Stimulated activated naive CD8-positive, alpha-beta T cell treated with anti-CD3 and anti-CD28 coated beads, Interleukin-15, amount 100 ng/mL, for 72 hours (primary cell): ENCODE results near the gene NCK2.

Source experiments
- ATAC-seq: fragments of 150-1000 bp; cut with Tn5 transposase; 2 replicates; pipeline ENCODE4 v1.10.0; 2021; ENCODE audit warnings: mild to moderate bottlenecking, moderate library complexity
- DNase-seq, 2 donors: peaks; one replicate each; pipeline ENCODE4 v3.0.0; 2021 to 2022
- H3K27ac Mint-ChIP-seq, 2 donors: one replicate each; pipeline ENCODE4 v1.8.0; 2022; ENCODE audit warnings: mild to moderate bottlenecking in 2 of 2, mixed read lengths in 2 of 2, moderate library complexity in 2 of 2
- H3K27me3 Mint-ChIP-seq: one replicate; pipeline ENCODE4 v1.8.0; 2022; ENCODE audit warnings: mixed read lengths
- H3K4me1 Mint-ChIP-seq: one replicate; pipeline ENCODE4 v1.8.0; 2022; ENCODE audit warnings: mild to moderate bottlenecking, mixed read lengths
- H3K4me3 Mint-ChIP-seq, 2 donors: one replicate each; pipeline ENCODE4 v1.8.0; 2022; ENCODE audit warnings: mild to moderate bottlenecking in 2 of 2, mixed read lengths in 2 of 2, moderate library complexity in 1 of 2
- H3K9me3 Mint-ChIP-seq, 2 donors: one replicate each; pipeline ENCODE4 v1.8.0; 2022; ENCODE audit warnings: mixed read lengths in 2 of 2

Gene NCK2

GRCh38 chr2:105774781-105775337, 30.1 kb downstream of the NCK2 start:
- H3K27ac Mint-ChIP-seq = peak overlapping the region; percentile 89 to 91
- ATAC-seq = peak; percentile 2
- H3K4me3 Mint-ChIP-seq = peak overlapping the region; percentile 48 to 85
- peaks cover 99% of the 10 kb centered on the region for H3K4me1 Mint-ChIP-seq
- DNase-seq = no peak
- H3K27me3 Mint-ChIP-seq = no peaks in the 10 kb centered on the region
- no peaks in the 10 kb centered on the region for H3K9me3 Mint-ChIP-seq

GRCh38 chr2:105775809-105776559, 31.3 kb downstream of the NCK2 start:
- ATAC-seq (peak; percentile 82), DNase-seq (peak in 1 of 2 donors; percentile 54)
- Mint-ChIP-seq H3K9me3 (no peaks in the 10 kb centered on the region), H3K27ac (peak overlapping the region; percentile 68 to 84), H3K4me3 (peak overlapping the region; percentile 75 to 85), H3K4me1 (peaks cover 100% of the 10 kb centered on the region), H3K27me3 (no peaks in the 10 kb centered on the region)

- peaks cover 100% of the 10 kb centered on the region for H3K4me1 Mint-ChIP-seq
- no peaks in the 10 kb centered on the region for H3K27me3 Mint-ChIP-seq
- H3K4me3 Mint-ChIP-seq = peak overlapping the region; percentile 75 to 85
- no peak for ATAC-seq
- no peaks in the 10 kb centered on the region for H3K9me3 Mint-ChIP-seq
- peak overlapping the region; percentile 84 for H3K27ac Mint-ChIP-seq
- no peak for DNase-seq
Observed at GRCh38 chr2:105776560-105776928, 31.8 kb downstream of the NCK2 start.

GRCh38 chr2:105777031-105777482, 32.3 kb downstream of the NCK2 start:
- peak; percentile 11 for ATAC-seq
- H3K4me3 Mint-ChIP-seq = peak overlapping the region; percentile 75 to 85

GRCh38 chr2:105777506-105778055, 32.9 kb downstream of the NCK2 start:
- H3K9me3 Mint-ChIP-seq = no peaks in the 10 kb centered on the region
- ATAC-seq (no peak), DNase-seq (no peak)

More at GRCh38 chr2:105777031-105777482, 32.3 kb downstream of the NCK2 start:
- Mint-ChIP-seq H3K9me3 (no peaks in the 10 kb centered on the region), H3K4me1 (peaks cover 100% of the 10 kb centered on the region), H3K27me3 (no peaks in the 10 kb centered on the region), H3K27ac (peak overlapping the region; percentile 80 to 84)
- DNase-seq = no peak

GRCh38 chr2:105778080-105778607, 33.4 kb downstream of the NCK2 start:
- ATAC-seq (no peak), DNase-seq (no peak)
- Mint-ChIP-seq H3K9me3 (no peaks in the 10 kb centered on the region), H3K27ac (peak overlapping the region in 1 of 2 donors; percentile 59), H3K4me1 (peaks cover 100% of the 10 kb centered on the region), H3K27me3 (no peaks in the 10 kb centered on the region), H3K4me3 (peak overlapping the region; percentile 23 to 75)

More at GRCh38 chr2:105777506-105778055, 32.9 kb downstream of the NCK2 start:
- Mint-ChIP-seq H3K27me3 (no peaks in the 10 kb centered on the region), H3K27ac (peak overlapping the region in 1 of 2 donors; percentile 84), H3K4me1 (peaks cover 100% of the 10 kb centered on the region), H3K4me3 (peak overlapping the region; percentile 23 to 75)

GRCh38 chr2:105779394-105779793, 34.7 kb downstream of the NCK2 start:
- ATAC-seq (no peak), DNase-seq (no peak)
- H3K27ac Mint-ChIP-seq = peak overlapping the region in 1 of 2 donors; percentile 53
- peaks cover 100% of the 10 kb centered on the region for H3K4me1 Mint-ChIP-seq
- peak overlapping the region; percentile 30 to 55 for H3K4me3 Mint-ChIP-seq
- no peaks in the 10 kb centered on the region for H3K9me3 Mint-ChIP-seq
- no peaks in the 10 kb centered on the region for H3K27me3 Mint-ChIP-seq

GRCh38 chr2:105780606-105781005, 35.9 kb downstream of the NCK2 start:
- ATAC-seq (no peak), DNase-seq (no peak)
- H3K4me1 Mint-ChIP-seq = peaks cover 100% of the 10 kb centered on the region
- no peaks in the 10 kb centered on the region for H3K27me3 Mint-ChIP-seq
- H3K9me3 Mint-ChIP-seq = no peaks in the 10 kb centered on the region
- peak overlapping the region; percentile 38 to 46 for H3K4me3 Mint-ChIP-seq
- peak overlapping the region in 1 of 2 donors; percentile 10 for H3K27ac Mint-ChIP-seq

GRCh38 chr2:105781274-105781978, 36.7 kb downstream of the NCK2 start:
- Mint-ChIP-seq H3K4me3 (peak overlapping the region; percentile 46 to 70), H3K27ac (peak overlapping the region; percentile 37 to 92), H3K9me3 (no peaks in the 10 kb centered on the region), H3K27me3 (no peaks in the 10 kb centered on the region), H3K4me1 (peaks cover 100% of the 10 kb centered on the region)
- no peak for DNase-seq
- no peak for ATAC-seq

- no peaks in the 10 kb centered on the region for H3K27me3 Mint-ChIP-seq
- H3K4me3 Mint-ChIP-seq = peak overlapping the region; percentile 46 to 70
- peaks cover 100% of the 10 kb centered on the region for H3K4me1 Mint-ChIP-seq
- no peaks in the 10 kb centered on the region for H3K9me3 Mint-ChIP-seq
- peak overlapping the region; percentile 51 to 92 for H3K27ac Mint-ChIP-seq
- peak; percentile 51 for ATAC-seq
- DNase-seq = no peak
Observed at GRCh38 chr2:105782123-105782522, 37.4 kb downstream of the NCK2 start.

GRCh38 chr2:105782646-105783045, 37.9 kb downstream of the NCK2 start:
- Mint-ChIP-seq H3K9me3 (no peaks in the 10 kb centered on the region), H3K4me3 (peak overlapping the region; percentile 46 to 70), H3K27ac (peak overlapping the region; percentile 51 to 92), H3K27me3 (no peaks in the 10 kb centered on the region), H3K4me1 (peaks cover 100% of the 10 kb centered on the region)
- ATAC-seq (no peak), DNase-seq (no peak)

GRCh38 chr2:105783151-105783738, 38.5 kb downstream of the NCK2 start:
- no peak for ATAC-seq
- Mint-ChIP-seq H3K27ac (peak overlapping the region in 1 of 2 donors; percentile 28), H3K27me3 (no peaks in the 10 kb centered on the region), H3K4me3 (peak overlapping the region; percentile 46 to 70), H3K4me1 (peaks cover 100% of the 10 kb centered on the region), H3K9me3 (no peaks in the 10 kb centered on the region)
- DNase-seq = no peak

- H3K27ac Mint-ChIP-seq = peak overlapping the region; percentile 23 to 85
- no peaks in the 10 kb centered on the region for H3K9me3 Mint-ChIP-seq
- no peaks in the 10 kb centered on the region for H3K27me3 Mint-ChIP-seq
- no peak for ATAC-seq
- peaks cover 100% of the 10 kb centered on the region for H3K4me1 Mint-ChIP-seq
- peak overlapping the region; percentile 6 to 7 for H3K4me3 Mint-ChIP-seq
- no peak for DNase-seq
Observed at GRCh38 chr2:105783972-105784371, 39.3 kb downstream of the NCK2 start.

- Mint-ChIP-seq H3K9me3 (no peaks in the 10 kb centered on the region), H3K27me3 (no peaks in the 10 kb centered on the region), H3K4me1 (peaks cover 100% of the 10 kb centered on the region), H3K4me3 (no peak overlapping the region), H3K27ac (no peak overlapping the region)
- DNase-seq (no peak), ATAC-seq (no peak)
Observed at GRCh38 chr2:105784589-105784988, 39.9 kb downstream of the NCK2 start.
